Memory B cell (primary cell): Measurements from ENCODE around the gene DAGLB.
"Not testable (repeated sequence)": the region's sequence is repeated elsewhere in the genome, so short reads cannot be mapped to it uniquely, and the experiment has no call there.

Experiments used
- ATAC-seq: fragments of 150-1000 bp; cut with Tn5 transposase; 2 replicates; pipeline ENCODE4 v1.10.0; 2021; ENCODE audit warnings: low read depth, mild to moderate bottlenecking, moderate library complexity
- DNase-seq, 2 donors: peaks; one replicate each; pipeline ENCODE4 v3.0.0; 2022; ENCODE audit warnings: low spot score in 2 of 2
- H3K27ac Mint-ChIP-seq: one replicate; pipeline ENCODE4 v1.8.0; 2022; ENCODE audit warnings: mild to moderate bottlenecking, moderate library complexity, mixed read lengths
- H3K27me3 Mint-ChIP-seq: one replicate; pipeline ENCODE4 v1.8.0; 2022; ENCODE audit warnings: mixed read lengths
- H3K36me3 Mint-ChIP-seq: one replicate; pipeline ENCODE4 v1.8.0; 2022; ENCODE audit warnings: mild to moderate bottlenecking, mixed read lengths
- H3K4me1 Mint-ChIP-seq: one replicate; pipeline ENCODE4 v1.8.0; 2022; ENCODE audit warnings: mixed read lengths
- H3K4me3 Mint-ChIP-seq: one replicate; pipeline ENCODE4 v1.8.0; 2022; ENCODE audit warnings: mild to moderate bottlenecking, moderate library complexity, mixed read lengths
- H3K9me3 Mint-ChIP-seq: one replicate; pipeline ENCODE4 v1.8.0; 2022; ENCODE audit warnings: mixed read lengths

Gene DAGLB

DNA sequence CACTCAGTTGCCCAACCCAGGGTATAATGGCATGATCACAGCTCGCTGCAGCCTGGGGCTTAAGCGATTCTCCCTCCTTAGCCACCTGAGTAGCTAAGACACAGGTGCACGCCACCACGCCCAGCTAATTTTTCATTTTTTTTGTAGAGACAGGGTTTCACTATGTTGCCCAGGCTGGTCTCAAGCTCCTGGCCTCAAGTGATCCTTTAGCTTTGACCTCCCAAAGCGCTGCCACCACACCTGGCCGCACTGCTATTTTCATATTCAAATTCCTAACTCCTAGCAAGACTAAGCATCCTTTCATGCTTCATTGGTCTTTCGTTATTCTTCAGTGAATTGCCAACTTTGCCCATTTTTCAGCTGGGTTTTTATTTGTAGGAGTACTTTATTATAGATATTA is 30.4 kb upstream of the DAGLB start:
- H3K27ac Mint-ChIP-seq = peak overlapping the region; percentile 17
- ATAC-seq (no peak), DNase-seq (no peak)
- no peaks in the 10 kb centered on the region for H3K27me3 Mint-ChIP-seq
- peaks cover 27% of the 10 kb centered on the region for H3K4me1 Mint-ChIP-seq
- H3K9me3 Mint-ChIP-seq = no peaks in the 10 kb centered on the region
- no peak overlapping the region for H3K4me3 Mint-ChIP-seq
- peaks cover 6% of the 10 kb centered on the region for H3K36me3 Mint-ChIP-seq

DNA sequence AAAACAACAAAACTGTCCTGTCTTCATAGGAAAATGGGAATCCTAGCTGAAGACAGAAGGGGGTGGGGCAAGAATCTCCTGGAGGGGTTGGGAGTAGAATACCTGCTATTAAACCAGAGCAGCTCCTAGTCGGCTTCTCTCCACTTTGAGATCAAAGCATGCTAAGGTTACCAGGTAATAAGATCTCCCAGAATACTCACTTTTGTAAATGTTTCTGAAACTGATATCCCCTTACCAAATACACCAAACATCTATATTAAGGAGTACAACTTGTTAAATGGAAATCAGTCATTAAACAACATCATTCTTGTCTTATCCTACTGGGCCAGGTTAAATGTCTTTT is 29.5 kb upstream of the DAGLB start:
- H3K27me3 Mint-ChIP-seq = no peaks in the 10 kb centered on the region
- peaks cover 7% of the 10 kb centered on the region for H3K36me3 Mint-ChIP-seq
- DNase-seq = no peak
- H3K4me3 Mint-ChIP-seq = no peak overlapping the region
- no peak for ATAC-seq
- no peaks in the 10 kb centered on the region for H3K9me3 Mint-ChIP-seq
- H3K4me1 Mint-ChIP-seq = peaks cover 24% of the 10 kb centered on the region
- no peak overlapping the region for H3K27ac Mint-ChIP-seq

DNA sequence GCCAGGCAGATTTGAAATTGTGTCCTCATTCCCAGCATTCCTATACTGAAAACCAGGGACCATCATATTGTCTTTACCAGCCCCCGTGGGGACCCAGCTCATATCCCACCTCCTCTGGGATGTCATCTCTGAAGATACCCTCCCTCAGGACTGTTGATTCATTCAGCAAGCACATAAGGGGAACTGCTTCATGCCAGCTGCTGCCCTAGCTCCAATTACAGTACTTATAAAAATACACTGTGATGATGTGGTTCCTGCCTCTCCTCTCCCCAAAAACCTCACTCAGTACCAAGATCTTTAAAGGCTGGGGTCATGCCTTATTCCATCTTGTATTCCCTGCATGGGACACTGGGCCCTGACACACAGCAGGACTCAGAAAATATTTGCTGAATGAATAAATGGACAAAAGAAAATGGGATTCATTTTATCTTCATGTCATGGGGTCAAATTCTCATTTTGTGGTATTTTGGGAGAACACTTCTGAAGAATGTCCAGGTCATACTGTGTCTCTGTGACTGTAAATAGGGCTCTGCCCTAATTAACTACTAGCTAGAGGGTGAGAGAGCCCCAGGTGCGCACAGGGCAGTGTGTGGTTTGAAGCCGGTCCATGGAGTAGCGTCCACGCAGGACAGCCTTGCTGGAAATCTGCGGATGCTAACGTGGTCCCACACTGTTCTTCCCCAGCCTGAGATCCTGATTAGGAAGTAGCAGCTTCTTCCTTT is 29.0 kb upstream of the DAGLB start:
- Mint-ChIP-seq H3K27ac (no peak overlapping the region), H3K4me1 (peaks cover 24% of the 10 kb centered on the region), H3K4me3 (no peak overlapping the region), H3K9me3 (no peaks in the 10 kb centered on the region), H3K36me3 (peaks cover 7% of the 10 kb centered on the region), H3K27me3 (no peaks in the 10 kb centered on the region)
- no peak for ATAC-seq
- DNase-seq = no peak

DNA sequence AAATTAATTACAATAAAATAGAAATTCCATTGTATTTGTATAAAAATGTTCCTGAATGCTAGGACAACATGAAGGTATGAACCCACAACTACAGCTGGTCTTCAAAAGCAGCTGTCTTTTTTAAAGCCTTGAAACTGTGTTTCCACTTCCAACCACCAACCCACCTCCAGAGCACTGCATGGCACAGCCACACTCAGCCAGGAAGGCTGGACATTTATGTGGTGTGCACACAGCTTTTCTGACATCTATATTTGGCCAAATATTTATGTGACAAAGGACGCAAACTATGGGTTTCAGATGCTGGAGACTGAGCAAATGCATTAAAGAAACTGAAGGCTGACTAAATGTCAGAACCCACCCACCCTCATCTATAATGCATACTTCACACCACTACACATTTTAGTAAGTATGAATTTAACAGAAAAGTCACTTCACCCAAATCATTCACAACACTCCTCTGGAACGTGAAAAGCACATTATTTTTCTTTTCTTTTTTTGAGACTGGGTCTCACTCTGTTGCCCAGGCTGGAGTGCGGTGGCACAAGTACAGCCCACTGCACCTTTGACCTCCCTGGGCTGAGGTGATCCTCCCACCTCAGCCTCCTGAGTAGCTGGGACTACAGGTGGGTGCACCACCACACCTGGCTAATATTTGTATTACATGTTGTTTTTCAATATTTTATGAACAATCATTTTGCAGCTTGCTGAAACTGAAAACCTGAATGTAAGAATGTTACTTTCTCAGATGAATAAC is 27.9 kb upstream of the DAGLB start:
- no peaks in the 10 kb centered on the region for H3K9me3 Mint-ChIP-seq
- peaks cover 5% of the 10 kb centered on the region for H3K36me3 Mint-ChIP-seq
- no peak for DNase-seq
- H3K4me3 Mint-ChIP-seq = no peak overlapping the region
- peaks cover 21% of the 10 kb centered on the region for H3K4me1 Mint-ChIP-seq
- no peak for ATAC-seq
- peak overlapping the region; percentile 79 for H3K27ac Mint-ChIP-seq
- no peaks in the 10 kb centered on the region for H3K27me3 Mint-ChIP-seq

DNA sequence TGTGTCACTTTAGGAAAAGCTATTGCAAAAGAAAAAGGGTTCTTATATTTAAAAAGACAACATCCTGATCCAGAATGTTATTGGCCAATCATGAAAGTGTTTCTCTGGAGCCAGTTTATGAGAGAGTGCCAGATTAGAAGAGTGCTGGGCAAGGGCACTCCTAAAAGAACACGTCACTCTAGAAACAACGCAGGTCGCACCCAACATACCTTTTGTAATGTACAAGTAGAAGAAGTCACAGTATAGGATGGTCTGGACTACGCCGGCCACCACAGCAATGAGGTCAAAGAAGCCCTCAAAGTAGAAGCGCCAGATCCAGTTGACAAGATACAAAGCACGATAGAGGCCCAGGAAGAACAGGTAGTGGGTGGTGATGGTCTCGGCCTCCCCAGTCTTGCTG is 18.1 kb upstream of the DAGLB start:
- Mint-ChIP-seq H3K4me3 (no peak overlapping the region), H3K36me3 (peaks cover 32% of the 10 kb centered on the region), H3K4me1 (peaks cover 7% of the 10 kb centered on the region), H3K27ac (no peak overlapping the region), H3K27me3 (no peaks in the 10 kb centered on the region), H3K9me3 (no peaks in the 10 kb centered on the region)
- no peak for DNase-seq
- ATAC-seq = no peak

DNA sequence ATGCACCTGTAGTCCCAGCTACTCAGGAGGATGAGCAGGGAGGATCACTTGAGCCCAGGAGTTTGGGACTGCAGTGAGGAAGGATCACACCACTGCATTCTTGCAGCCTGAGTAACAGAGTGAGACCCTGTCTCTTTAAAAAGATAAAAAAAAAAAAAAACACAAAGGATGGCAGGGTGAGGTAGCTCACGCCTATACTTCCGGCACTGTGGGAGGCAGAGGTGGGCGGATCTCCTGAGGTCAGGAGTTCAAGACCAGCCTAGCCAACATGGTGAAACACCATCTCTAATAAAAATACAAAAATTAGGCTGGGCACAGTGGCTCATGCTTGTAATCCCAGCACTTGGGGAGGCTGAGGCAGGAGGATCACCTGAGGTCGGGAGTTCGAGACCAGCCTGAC is 15.9 kb upstream of the DAGLB start:
- H3K36me3 Mint-ChIP-seq = peaks cover 26% of the 10 kb centered on the region
- H3K27ac Mint-ChIP-seq, ATAC-seq, DNase-seq, H3K9me3 Mint-ChIP-seq, H3K4me1 Mint-ChIP-seq, H3K27me3 Mint-ChIP-seq, H3K4me3 Mint-ChIP-seq: not testable (repeated sequence)

DNA sequence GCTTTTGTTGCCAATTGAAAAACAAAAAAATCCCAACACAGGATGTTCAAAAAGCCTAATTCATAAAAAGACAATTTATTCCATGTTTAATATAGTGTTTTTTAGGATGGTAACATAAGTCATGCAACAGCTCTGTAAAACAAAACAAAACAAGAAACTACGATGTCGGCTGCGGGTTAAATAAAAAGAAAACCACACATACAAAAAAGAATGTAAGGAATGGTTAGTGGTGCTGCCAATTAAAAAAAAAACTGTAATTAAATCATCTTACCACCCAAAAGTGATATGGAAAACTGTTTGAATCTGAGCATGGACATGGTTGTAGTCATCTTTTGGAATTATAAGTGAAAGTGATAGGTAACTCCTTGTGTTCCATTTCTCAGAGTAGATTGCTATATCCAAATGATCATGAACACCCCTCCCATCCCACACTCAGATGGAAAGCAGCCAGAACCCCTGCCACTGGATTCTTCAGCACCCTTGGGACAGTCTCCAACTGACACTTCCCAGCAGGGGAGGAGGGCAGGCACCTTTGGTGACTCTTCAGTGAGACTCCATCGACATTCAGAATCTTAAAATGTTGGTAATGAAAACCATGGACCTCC is 14.3 kb upstream of the DAGLB start:
- DNase-seq = no peak
- peaks cover 8% of the 10 kb centered on the region for H3K4me1 Mint-ChIP-seq
- no peak overlapping the region for H3K27ac Mint-ChIP-seq
- H3K36me3 Mint-ChIP-seq = peaks cover 19% of the 10 kb centered on the region
- H3K4me3 Mint-ChIP-seq = no peak overlapping the region
- H3K9me3 Mint-ChIP-seq = no peaks in the 10 kb centered on the region
- H3K27me3 Mint-ChIP-seq = no peaks in the 10 kb centered on the region
- ATAC-seq = no peak

DNA sequence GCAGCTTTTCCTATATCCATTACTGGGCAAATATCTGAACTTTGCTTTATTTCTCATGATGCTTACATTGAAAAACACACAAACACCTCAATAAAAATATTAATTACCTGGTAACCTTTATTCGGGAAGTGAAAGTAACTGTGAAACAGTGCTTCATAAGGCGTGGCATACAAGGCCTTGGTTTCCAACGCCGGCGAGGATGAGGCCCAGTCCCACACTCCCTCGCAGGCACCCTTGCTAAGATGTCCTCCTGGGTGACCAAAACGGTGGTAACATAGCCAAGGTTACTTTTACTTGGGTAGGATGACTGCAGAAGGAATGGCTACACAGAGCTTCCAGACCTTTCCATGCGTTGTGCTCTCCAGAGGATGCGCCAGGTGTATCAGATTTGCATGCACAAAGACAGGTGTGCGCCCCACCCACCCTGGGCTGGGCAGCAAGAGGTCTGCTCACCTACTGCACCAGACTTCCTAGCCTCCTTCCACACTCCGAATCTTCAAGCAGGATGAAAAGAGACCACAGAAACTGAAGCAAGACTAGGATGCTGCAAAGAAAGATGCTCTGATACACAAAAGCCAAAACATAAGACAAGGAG is 13.3 kb upstream of the DAGLB start:
- H3K4me3 Mint-ChIP-seq = no peak overlapping the region
- peak overlapping the region; percentile 83 for H3K27ac Mint-ChIP-seq
- H3K4me1 Mint-ChIP-seq = peaks cover 8% of the 10 kb centered on the region
- no peaks in the 10 kb centered on the region for H3K27me3 Mint-ChIP-seq
- no peak for DNase-seq
- no peaks in the 10 kb centered on the region for H3K9me3 Mint-ChIP-seq
- peak; percentile 63 for ATAC-seq
- peaks cover 11% of the 10 kb centered on the region for H3K36me3 Mint-ChIP-seq

DNA sequence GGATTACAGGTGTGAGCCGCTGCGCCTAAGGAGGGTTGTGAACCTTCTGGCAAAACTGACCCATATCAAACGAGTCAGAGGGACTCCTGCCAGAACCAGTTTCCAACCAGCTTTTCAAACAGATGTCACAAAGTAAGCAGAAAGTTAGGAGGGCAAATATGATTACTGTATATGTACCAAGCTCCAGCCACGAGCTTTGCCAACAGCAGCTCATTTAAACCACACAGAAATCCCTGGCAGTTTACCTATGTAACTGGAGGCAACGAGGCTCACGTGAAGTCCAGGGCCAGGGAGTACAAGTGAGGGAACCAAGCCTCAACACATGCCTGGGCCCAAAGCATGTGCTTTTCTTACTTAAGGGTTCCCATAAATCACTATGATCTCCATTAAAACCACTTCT is 12.5 kb upstream of the DAGLB start:
- H3K4me1 Mint-ChIP-seq = peaks cover 8% of the 10 kb centered on the region
- no peak for ATAC-seq

DNA sequence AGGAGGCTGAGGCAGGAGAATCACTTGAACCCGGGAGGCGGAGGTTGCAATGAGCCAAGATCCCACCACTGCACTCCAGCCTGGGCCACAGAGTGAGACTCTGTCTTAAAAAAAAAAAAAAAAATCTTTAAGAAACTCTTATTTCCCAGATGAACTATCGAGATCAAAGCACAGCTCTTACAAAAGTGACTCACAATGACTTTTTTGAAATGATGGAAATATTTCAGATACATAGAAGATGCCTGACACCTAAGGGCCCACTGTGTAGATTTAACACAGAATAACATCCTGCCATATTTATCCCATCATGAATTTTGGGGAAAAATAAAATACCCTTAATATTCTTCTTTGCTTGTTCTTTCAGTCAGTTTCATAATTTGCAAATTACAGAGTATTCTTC is 10.9 kb upstream of the DAGLB start:
- not testable (repeated sequence) for H3K4me1 Mint-ChIP-seq, H3K27me3 Mint-ChIP-seq, H3K9me3 Mint-ChIP-seq, H3K27ac Mint-ChIP-seq, DNase-seq, H3K36me3 Mint-ChIP-seq, H3K4me3 Mint-ChIP-seq, ATAC-seq

More for the DNA sequence above, 12.5 kb upstream of the DAGLB start:
- H3K27ac Mint-ChIP-seq = no peak overlapping the region
- H3K9me3 Mint-ChIP-seq = no peaks in the 10 kb centered on the region
- H3K4me3 Mint-ChIP-seq = no peak overlapping the region
- H3K27me3 Mint-ChIP-seq = no peaks in the 10 kb centered on the region
- no peak for DNase-seq
- H3K36me3 Mint-ChIP-seq = peaks cover 4% of the 10 kb centered on the region

DNA sequence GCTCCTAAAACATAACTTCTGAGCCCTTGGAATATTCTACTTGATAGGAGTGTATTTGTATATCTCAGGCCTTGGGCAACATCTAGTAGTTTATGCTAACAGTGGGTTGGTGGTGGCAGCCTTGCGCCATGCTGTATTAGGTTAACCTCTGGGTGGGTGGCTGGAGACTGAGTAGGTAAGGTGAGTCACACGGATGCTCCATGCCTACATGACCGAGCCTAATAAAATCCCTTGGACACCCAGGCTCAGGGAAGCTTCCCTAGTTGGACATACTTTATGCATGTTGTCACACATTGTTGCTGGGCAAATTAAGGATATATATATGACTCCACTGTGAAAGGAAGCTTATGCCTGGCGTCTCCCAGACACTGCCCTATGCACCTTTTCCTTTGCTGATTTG is 6.0 kb upstream of the DAGLB start:
- no peak overlapping the region for H3K4me3 Mint-ChIP-seq
- no peak for ATAC-seq

DNA sequence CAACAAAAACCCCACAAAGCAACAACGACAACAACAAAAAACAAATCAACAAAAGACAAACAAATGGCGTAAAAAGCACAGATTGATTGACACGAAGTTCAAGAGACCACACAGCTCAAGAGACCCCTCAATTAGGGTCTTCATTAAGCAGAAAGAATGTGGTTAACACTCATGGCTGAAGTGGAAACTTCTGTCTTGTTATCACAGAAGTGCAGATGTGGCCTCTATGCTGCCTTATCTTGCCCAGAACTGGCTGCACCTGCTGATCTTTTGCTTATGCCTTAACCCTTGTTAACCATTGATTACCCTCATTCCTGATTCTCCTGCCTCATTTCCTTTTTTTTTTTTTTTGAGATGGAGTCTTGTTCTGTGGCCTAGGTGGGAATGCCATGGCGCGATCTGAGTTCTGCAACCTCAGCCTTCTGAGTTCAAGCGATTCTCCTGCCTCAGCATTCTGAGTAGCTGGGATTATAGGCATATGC is 3.5 kb upstream of the DAGLB start:
- Mint-ChIP-seq H3K4me1 (peaks cover 6% of the 10 kb centered on the region), H3K27ac (no peak overlapping the region), H3K4me3 (no peak overlapping the region), H3K36me3 (no peaks in the 10 kb centered on the region), H3K9me3 (no peaks in the 10 kb centered on the region), H3K27me3 (no peaks in the 10 kb centered on the region)
- ATAC-seq (no peak), DNase-seq (no peak)

More for the DNA sequence above, 6.0 kb upstream of the DAGLB start:
- H3K27me3 Mint-ChIP-seq = no peaks in the 10 kb centered on the region
- no peak for DNase-seq
- no peaks in the 10 kb centered on the region for H3K9me3 Mint-ChIP-seq
- H3K36me3 Mint-ChIP-seq = no peaks in the 10 kb centered on the region
- H3K27ac Mint-ChIP-seq = no peak overlapping the region
- no peaks in the 10 kb centered on the region for H3K4me1 Mint-ChIP-seq

DNA sequence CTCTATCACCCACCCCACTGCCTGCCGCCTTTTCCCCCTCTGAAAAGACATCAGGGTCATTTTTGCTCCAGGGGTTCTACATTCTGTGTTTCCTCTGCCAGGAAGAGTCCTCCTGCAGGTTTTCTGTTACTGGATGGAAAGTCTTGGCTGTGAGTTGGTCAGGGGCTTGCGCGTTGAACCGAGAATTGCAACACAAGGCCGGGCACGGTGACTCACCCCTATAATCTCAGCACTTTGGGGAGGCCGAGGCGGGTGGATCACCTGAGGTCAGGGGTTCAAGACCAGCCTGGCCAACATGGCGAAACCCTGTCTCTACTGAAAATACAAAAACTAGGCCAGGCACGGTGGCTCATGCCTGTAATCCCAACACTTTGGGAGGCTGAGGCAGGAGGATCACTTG is 2.8 kb upstream of the DAGLB start:
- H3K36me3 Mint-ChIP-seq, H3K9me3 Mint-ChIP-seq, H3K27me3 Mint-ChIP-seq, ATAC-seq, H3K27ac Mint-ChIP-seq, DNase-seq, H3K4me1 Mint-ChIP-seq, H3K4me3 Mint-ChIP-seq: not testable (repeated sequence)

DNA sequence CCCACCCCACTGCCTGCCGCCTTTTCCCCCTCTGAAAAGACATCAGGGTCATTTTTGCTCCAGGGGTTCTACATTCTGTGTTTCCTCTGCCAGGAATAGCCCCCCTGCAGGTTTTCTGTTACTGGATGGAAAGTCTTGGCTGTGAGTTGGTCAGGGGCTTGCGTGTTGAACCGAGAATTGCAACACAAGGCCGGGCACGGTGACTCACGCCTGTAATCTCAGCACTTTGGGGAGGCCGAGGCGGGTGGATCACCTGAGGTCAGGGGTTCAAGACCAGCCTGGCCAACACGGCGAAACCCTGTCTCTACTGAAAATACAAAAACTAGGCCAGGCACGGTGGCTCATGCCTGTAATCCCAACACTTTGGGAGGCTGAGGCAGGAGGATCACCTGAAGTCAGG is 2.1 kb upstream of the DAGLB start:
- H3K27ac Mint-ChIP-seq, ATAC-seq: not testable (repeated sequence)

More for the DNA sequence above, 2.1 kb upstream of the DAGLB start:
- H3K9me3 Mint-ChIP-seq, H3K27me3 Mint-ChIP-seq, DNase-seq, H3K36me3 Mint-ChIP-seq, H3K4me3 Mint-ChIP-seq: not testable (repeated sequence)
- H3K4me1 Mint-ChIP-seq = peaks cover 12% of the 10 kb centered on the region
